Thyroid gland (tissue), 4 donors: ENCODE results near the gene RSPH1.

Source experiments
- POLR2A ChIP-seq, 2 donors: fragments of 450-650 bp; IDR thresholded peaks; one replicate each; pipeline ENCODE4 v1.6.1; 2017; ENCODE audit warnings: antibody characterized with exemption in 2 of 2, mild to moderate bottlenecking in 2 of 2, moderate library complexity in 1 of 2
- TF ChIP-seq, protein P1 (sequence below), 6 experiments: fragments of 200-600 bp in 3 of 6; fragments of 450-650 bp in 3 of 6; sonication (generic) in 3 of 6; IDR thresholded peaks; one replicate each; pipeline ENCODE4 v1.5.1; 2016 to 2019; ENCODE audit warnings: antibody characterized with exemption in 6 of 6, mild to moderate bottlenecking in 2 of 6, inconsistent platforms in 1 of 6, moderate library complexity in 1 of 6

DNA sequence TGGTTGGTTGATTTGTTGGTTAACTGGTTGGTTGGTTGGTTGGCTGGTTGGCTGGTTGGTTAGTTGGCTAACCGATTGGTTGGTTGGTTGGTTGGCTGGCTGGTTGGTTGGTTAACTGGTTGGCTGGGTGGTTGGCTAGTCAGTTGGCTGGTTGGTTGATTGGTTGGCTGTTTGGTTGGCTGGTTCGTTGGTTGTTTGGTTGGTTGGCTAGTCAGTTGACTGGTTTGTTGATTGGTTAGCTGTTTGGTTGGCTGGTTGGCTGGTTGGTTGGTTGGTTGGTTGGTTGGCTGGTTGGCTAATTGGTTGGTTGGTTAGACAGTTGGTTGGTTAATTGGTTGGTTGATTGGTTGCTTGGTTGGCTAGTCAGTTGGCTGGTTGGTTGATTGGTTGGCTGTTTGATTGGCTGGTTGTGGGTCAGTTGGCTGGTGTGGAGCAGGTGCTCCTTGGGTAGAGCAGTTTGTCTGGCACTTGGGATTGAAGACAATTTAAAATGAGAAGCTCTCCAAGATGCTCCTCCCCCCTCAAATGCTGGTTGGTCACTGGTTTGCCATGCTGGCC is 6.9 kb downstream of the RSPH1 start:
- no peak for TF ChIP-seq POLR2A (IDR thresholded peaks at IDR 0.05)
- TF ChIP-seq, protein P1, sequence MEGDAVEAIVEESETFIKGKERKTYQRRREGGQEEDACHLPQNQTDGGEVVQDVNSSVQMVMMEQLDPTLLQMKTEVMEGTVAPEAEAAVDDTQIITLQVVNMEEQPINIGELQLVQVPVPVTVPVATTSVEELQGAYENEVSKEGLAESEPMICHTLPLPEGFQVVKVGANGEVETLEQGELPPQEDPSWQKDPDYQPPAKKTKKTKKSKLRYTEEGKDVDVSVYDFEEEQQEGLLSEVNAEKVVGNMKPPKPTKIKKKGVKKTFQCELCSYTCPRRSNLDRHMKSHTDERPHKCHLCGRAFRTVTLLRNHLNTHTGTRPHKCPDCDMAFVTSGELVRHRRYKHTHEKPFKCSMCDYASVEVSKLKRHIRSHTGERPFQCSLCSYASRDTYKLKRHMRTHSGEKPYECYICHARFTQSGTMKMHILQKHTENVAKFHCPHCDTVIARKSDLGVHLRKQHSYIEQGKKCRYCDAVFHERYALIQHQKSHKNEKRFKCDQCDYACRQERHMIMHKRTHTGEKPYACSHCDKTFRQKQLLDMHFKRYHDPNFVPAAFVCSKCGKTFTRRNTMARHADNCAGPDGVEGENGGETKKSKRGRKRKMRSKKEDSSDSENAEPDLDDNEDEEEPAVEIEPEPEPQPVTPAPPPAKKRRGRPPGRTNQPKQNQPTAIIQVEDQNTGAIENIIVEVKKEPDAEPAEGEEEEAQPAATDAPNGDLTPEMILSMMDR (IDR thresholded peaks at IDR 0.05) = no peak
